Chondrocyte (in vitro differentiated cells): ENCODE results near the gene FRMD4A. TPM values are rescaled to one million over a fixed set of nuclear protein-coding genes. Genes with fewer than 3 reads are reported as not detected.

ENCODE experiments used
- DNase-seq: peaks from one replicate; pipeline ENCODE4 v3.0.0; 2021; ENCODE audit warnings: mixed read lengths, low spot score
- H3K27ac Mint-ChIP-seq: one replicate; pipeline ENCODE4 v1.8.0; 2021; ENCODE audit warnings: mild to moderate bottlenecking, moderate library complexity, mixed read lengths; ENCODE audit not compliant: unreplicated experiment
- H3K27me3 Mint-ChIP-seq: 2 replicates; pipeline ENCODE4 v1.8.0; 2021; ENCODE audit warnings: low read depth, mixed read lengths
- H3K36me3 Mint-ChIP-seq: 2 replicates; pipeline ENCODE4 v1.8.0; 2021; ENCODE audit warnings: low read depth, mixed read lengths
- H3K4me1 Mint-ChIP-seq: 2 replicates; pipeline ENCODE4 v1.8.0; 2021; ENCODE audit warnings: low read depth, mild to moderate bottlenecking, mixed read lengths
- H3K4me3 Mint-ChIP-seq: one replicate; pipeline ENCODE4 v1.8.0; 2021; ENCODE audit warnings: mild to moderate bottlenecking, moderate library complexity, mixed read lengths; ENCODE audit not compliant: unreplicated experiment
- H3K9me3 Mint-ChIP-seq: 2 replicates; pipeline ENCODE4 v1.8.0; 2021; ENCODE audit warnings: low read depth, mixed read lengths
- CTCF ChIP-seq: fragments of 200-600 bp; sonication (generic); IDR thresholded peaks from 2 replicates; pipeline ENCODE4 v1.5.0; 2021; ENCODE audit warnings: antibody characterized with exemption, mild to moderate bottlenecking, moderate library complexity
- total RNA-seq: library from RNA; stranded (reverse); gene quantifications from 3 replicates; pipeline ENCODE4 v1.2.1, GENCODE V29; 2021

The FRMD4A gene
- total RNA-seq, 1 donor from 2014 or later = 129 TPM

GRCh38 chr10:14151571-14151970, 179.2 kb downstream of the FRMD4A start:
- peak overlapping the region; percentile 51 for H3K27ac Mint-ChIP-seq
- DNase-seq = no peak
- TF ChIP-seq CTCF = no peak
- no peak overlapping the region for H3K4me3 Mint-ChIP-seq
- no peaks in the 10 kb centered on the region for H3K36me3 Mint-ChIP-seq
- H3K27me3 Mint-ChIP-seq = no peaks in the 10 kb centered on the region
- H3K4me1 Mint-ChIP-seq = peaks cover 31% of the 10 kb centered on the region
- peaks cover 7% of the 10 kb centered on the region for H3K9me3 Mint-ChIP-seq

DNA sequence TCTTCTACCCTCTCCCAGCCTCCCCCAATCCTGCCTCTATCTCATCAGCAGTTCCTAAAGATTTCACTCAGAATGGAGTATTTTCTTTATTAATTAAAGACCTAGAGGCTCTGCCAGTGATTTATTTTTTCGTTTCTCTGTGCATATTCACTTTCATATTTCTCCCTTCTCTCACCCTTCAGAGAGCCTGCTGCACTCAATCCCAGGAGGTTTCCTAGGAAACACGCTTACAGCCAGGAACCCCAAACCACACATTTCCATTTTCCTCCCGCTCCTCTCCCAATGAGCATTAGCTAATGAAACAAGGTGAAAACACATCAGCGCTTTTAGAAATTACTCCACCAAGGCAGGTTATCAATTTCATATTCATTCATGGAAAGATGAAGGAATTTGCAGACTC, 180.2 kb downstream of the FRMD4A start:
- Mint-ChIP-seq H3K9me3 (peaks cover 2% of the 10 kb centered on the region), H3K27me3 (no peaks in the 10 kb centered on the region), H3K36me3 (no peaks in the 10 kb centered on the region), H3K4me3 (no peak overlapping the region), H3K27ac (no peak overlapping the region), H3K4me1 (peaks cover 38% of the 10 kb centered on the region)
- DNase-seq = no peak
- no peak for TF ChIP-seq CTCF

- no peak for DNase-seq
- Mint-ChIP-seq H3K4me3 (no peak overlapping the region), H3K36me3 (peaks cover under 1% of the 10 kb centered on the region), H3K9me3 (no peaks in the 10 kb centered on the region), H3K27me3 (no peaks in the 10 kb centered on the region), H3K4me1 (peaks cover 21% of the 10 kb centered on the region), H3K27ac (peak overlapping the region; percentile 9)
- no peak for TF ChIP-seq CTCF
Observed at GRCh38 chr10:14146501-14146900, 184.2 kb downstream of the FRMD4A start.

DNA sequence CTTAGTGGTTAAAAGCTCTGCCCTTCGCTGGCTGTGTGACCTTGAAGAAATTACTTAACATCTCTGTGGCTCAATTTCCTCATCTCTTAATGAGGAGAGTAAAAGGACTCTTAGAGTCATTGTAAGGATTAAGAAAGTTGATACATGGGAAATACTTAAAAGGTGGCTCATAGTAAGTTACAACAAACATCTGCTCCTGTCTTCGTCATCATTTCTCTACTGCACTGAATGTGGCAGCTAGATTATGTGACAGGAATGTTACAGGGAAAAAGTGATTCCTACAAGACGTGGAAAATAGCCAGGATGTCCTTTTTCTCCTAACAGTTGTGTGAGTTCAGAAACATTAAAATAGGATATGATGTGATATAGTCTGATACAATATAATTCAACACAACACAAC, 184.7 kb downstream of the FRMD4A start:
- Mint-ChIP-seq H3K9me3 (no peaks in the 10 kb centered on the region), H3K27me3 (no peaks in the 10 kb centered on the region), H3K36me3 (peaks cover 3% of the 10 kb centered on the region), H3K27ac (peak overlapping the region; percentile 33), H3K4me1 (peaks cover 18% of the 10 kb centered on the region), H3K4me3 (no peak overlapping the region)
- no peak for DNase-seq
- no peak for TF ChIP-seq CTCF

DNA sequence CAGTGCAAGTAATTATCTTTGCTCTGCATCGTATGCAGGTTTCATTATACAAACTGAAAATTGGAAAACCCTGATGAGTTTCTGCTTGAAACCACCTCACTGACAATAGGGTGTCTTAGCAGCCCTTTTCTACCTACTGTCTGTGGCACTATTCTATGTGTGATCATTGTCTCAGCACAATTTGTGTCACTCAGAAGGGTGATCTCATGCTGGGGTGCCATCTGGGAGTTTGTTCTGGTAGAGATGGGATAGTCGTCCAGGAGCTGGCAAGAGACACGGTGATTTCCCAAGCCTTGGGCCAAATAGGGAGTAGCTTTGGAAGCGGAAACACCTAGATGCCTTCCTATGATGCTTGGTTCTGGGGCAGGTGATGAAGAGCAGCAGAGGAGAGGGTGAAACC, 186.3 kb downstream of the FRMD4A start:
- H3K36me3 Mint-ChIP-seq = peaks cover 6% of the 10 kb centered on the region
- H3K4me3 Mint-ChIP-seq = no peak overlapping the region

More for the DNA sequence above, 186.3 kb downstream of the FRMD4A start:
- Mint-ChIP-seq H3K4me1 (peaks cover 11% of the 10 kb centered on the region), H3K9me3 (no peaks in the 10 kb centered on the region), H3K27me3 (no peaks in the 10 kb centered on the region), H3K27ac (no peak overlapping the region)
- no peak for TF ChIP-seq CTCF
- no peak for DNase-seq
